ENCODE data around the gene MORN1.

DNA sequence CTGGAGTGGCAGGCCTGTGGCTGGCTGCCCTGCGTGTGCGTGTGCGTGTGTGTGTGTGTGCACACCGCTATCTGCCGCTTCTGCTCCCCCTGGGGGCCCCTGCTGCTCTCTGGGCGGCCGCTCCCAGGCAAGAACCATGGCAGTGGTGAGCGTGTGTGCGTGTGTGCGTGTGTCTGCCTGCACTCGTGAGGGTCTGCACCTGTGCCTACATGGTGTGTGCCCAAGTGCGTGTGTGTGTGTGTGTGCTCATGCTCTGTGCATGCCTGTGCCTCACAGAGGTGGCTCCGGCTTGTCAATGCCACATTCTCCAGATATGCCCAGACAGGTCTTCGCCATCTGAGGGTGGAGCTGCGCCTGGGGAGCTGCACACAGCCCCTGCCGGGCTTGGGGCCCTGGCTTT is 39.7 kb upstream of the MORN1 start:
- TF ChIP-seq POLR2A (IDR thresholded peaks at IDR 0.05) = no peak
- TF ChIP-seq, protein P1, sequence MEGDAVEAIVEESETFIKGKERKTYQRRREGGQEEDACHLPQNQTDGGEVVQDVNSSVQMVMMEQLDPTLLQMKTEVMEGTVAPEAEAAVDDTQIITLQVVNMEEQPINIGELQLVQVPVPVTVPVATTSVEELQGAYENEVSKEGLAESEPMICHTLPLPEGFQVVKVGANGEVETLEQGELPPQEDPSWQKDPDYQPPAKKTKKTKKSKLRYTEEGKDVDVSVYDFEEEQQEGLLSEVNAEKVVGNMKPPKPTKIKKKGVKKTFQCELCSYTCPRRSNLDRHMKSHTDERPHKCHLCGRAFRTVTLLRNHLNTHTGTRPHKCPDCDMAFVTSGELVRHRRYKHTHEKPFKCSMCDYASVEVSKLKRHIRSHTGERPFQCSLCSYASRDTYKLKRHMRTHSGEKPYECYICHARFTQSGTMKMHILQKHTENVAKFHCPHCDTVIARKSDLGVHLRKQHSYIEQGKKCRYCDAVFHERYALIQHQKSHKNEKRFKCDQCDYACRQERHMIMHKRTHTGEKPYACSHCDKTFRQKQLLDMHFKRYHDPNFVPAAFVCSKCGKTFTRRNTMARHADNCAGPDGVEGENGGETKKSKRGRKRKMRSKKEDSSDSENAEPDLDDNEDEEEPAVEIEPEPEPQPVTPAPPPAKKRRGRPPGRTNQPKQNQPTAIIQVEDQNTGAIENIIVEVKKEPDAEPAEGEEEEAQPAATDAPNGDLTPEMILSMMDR (IDR thresholded peaks at IDR 0.05 in 8 of 11, conservative IDR thresholded peaks at IDR 0.05 in 3 of 11) = no peak
